Subcutaneous adipose tissue (tissue), 4 donors: ENCODE results near the gene SSBP3. TPM values are rescaled to one million over a fixed set of nuclear protein-coding genes. Genes with fewer than 3 reads are reported as not detected.

ENCODE experiments used
- total RNA-seq, 4 donors: library from RNA; depleted of rRNA; stranded (reverse); fragments of >200 nt; gene quantifications; one replicate each; pipeline ENCODE4 v1.1.0, GENCODE V29; 2016
- TF ChIP-seq, protein P1 (sequence below): fragments of 450-650 bp; IDR thresholded peaks from one replicate; pipeline ENCODE4 v1.5.1; 2016; ENCODE audit warnings: low read depth, mild to moderate bottlenecking, control low read depth, antibody characterized with exemption, moderate library complexity

The SSBP3 gene
- total RNA-seq, 4 donors from 2014 or later: 19.7 to 28.1 (median 25.1) TPM

DNA sequence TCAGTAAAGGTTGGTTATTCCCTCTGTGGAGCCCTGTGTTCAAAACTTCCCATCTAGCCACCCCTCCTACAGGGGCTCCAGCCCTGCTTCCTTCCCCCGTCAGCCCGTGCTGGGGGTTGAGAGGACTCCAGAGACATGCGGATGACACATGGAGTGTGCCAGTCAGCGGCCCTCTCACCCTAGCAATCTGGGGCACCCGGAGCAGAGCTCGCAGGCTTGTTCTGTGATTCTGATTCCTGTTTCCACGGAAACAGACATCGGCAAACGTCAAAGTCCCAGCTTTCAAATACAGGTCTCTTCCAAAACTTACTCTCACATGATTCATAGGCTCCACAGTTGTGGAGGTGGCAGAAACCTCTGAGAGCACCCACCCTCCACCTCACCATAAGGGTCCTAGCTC is 9.8 kb upstream of the SSBP3 start:
- TF ChIP-seq, protein P1, sequence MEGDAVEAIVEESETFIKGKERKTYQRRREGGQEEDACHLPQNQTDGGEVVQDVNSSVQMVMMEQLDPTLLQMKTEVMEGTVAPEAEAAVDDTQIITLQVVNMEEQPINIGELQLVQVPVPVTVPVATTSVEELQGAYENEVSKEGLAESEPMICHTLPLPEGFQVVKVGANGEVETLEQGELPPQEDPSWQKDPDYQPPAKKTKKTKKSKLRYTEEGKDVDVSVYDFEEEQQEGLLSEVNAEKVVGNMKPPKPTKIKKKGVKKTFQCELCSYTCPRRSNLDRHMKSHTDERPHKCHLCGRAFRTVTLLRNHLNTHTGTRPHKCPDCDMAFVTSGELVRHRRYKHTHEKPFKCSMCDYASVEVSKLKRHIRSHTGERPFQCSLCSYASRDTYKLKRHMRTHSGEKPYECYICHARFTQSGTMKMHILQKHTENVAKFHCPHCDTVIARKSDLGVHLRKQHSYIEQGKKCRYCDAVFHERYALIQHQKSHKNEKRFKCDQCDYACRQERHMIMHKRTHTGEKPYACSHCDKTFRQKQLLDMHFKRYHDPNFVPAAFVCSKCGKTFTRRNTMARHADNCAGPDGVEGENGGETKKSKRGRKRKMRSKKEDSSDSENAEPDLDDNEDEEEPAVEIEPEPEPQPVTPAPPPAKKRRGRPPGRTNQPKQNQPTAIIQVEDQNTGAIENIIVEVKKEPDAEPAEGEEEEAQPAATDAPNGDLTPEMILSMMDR: no peak

DNA sequence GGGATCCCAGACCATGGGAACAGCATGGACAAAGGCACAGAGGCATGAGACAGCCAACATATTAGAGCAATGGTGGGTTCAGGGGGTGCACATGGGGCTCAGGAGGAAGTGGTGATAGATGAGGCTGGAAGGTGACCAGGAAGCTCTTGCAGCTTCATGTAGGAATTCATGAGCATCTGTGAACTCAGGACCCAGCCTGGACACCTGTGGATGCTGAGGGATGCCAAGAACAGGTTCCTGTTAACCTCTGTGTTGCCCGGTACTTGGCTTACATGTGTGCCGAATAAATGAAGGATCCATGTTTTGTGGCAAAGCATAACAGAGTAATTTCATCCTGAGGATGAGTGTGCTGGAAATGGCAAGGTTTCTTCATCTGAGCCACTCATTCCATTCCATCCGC is 9.3 kb upstream of the SSBP3 start:
- TF ChIP-seq, protein P1: no peak

DNA sequence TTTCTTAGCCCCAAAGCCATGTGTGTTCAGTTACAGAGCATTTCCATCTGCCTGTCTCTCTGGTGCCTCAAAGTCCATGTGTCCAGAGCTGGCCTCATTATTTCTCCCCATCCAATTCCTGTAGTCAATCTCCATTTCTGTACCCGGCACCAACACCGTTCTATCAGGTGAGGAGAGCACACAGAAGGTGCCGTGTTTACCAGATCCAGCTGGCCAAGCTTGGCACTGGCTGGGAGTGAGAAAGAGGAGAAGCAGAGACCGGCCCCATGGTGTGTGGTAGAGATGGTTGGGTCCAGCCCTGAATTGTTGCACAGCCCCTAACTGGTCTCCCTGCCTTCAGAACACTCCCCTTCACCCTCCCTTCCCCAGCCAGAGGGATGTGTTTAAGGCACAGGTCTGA is 7.5 kb upstream of the SSBP3 start:
- TF ChIP-seq, protein P1: no peak

DNA sequence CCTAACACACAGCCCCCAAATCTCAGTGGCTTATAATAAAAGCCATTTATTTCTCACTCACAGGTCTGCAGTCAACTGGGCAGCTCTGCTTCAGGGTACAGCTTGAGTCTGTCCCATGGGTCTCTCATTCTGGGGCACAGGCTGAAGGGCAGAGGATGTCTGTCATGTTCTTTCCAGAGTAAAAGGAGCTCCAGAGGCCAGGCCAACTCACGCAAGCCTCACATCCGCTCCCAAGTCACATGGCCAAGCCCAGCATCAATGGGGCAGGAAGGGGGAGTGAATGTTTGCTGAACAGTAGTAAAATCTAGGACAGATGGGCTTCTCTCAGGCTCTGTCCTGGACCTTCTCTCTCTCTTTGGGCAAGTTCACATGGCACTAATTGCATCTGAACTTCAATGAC is 7.1 kb upstream of the SSBP3 start:
- TF ChIP-seq, protein P1: no peak

DNA sequence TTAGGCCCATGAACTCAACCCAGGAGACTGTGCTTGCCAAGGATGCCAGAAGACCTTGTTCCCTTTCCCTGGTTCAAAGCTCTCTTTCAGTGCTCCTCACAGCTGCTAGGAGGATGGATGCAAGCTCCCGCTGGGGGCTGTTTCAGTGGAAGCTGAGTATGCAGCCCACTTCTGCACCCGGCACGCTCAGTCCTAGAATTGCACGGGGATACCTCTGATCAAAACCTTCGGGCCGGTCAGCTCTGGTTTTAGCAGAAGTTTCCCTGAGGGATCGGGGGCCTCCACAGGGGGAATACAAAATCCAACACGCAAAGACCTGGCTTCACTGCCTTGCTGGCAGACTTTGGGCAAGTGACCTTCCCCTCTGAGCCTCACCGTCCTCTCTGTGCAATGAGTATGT is 4.2 kb upstream of the SSBP3 start:
- TF ChIP-seq, protein P1: no peak

DNA sequence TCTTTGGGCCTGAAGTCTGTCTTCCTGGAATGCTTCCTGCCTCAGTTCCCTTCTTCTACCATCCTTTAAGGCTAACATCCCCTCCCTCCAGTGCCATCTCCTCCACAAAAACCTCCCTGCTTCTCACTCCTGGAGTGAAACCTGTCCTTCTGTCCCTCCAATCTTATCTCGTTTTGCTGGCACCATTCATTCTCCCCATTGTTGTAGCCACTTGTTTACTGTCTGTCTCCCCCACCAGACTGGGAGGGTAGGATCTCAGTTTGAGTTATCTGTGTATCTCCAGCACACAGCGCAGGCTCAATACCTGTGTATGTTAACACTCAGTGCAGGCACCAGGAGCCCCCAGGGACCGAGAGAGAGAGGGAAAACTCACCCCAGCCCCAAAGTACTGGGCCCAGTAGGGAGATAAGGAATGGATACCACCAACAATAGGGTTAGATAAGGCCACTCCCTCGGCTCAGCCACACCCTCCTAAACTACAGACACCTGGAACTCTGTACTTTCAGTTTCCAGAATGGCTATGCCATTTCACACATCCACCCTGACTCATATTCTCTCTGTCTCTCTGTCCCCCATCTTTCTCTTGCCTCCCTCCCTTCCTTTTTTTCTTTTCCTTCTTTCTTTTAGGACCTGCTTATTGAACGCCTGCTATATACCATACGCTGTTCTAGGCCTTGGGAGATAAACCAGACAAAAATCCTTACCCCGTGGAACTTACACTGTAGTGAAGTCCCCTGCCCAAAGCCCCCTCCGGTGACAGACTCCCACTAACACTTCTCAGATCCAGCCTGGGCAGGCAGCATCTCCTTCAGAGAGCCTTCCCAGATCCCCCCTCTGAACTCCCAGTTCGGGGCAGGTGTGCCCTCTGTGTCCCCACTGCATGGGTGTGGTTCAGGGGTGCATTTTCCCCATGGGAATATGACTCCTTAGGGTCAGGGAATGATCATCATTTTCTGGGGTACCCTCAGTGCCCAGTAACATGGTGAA is 3.3 kb upstream of the SSBP3 start:
- TF ChIP-seq, protein P1: no peak

DNA sequence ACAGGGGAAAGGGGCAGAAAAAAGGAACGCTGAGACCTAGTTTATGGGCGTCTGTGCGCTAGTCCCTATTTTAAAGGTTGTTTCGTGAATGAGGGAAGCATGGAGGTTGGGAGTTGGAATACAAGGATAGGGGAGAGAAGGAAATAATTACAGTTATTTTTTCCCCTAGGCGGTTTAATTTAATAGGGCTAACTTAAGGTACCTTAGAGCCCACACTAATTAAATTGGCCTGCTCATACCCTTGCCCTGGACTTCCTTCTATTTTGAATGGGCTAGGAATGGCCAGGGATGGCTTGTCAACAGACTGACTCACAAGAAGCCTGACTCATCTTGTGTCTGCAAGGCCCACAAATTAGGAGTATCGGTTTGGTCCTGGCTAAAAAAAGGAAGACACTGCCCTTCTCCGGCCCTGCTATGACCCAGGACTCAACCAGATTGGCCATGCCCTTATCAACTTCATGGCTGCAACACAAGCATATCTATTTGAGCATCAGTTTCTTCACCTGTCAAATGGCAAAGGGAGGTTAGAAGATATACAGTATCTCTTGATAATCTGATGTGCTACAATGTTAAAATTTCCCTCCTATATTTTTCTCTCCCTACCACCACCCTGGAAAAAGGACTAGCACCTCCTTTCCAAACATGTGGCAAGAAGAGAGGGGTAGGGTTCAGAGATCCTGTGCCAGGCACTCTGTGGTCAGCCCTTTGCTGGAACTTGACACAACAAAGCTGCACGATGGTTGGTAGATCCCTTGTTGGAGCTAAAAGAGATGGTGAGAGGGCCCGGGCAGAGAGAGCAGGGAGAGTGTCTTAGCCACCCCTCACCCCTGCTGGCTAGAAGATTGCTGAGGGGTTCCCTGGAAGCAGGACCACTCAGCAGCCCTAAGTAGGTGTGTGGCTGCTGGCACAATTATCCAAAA is 2.2 kb upstream of the SSBP3 start:
- TF ChIP-seq, protein P1: no peak
